ENCODE results near the gene GJC1.

The GJC1 gene

DNA sequence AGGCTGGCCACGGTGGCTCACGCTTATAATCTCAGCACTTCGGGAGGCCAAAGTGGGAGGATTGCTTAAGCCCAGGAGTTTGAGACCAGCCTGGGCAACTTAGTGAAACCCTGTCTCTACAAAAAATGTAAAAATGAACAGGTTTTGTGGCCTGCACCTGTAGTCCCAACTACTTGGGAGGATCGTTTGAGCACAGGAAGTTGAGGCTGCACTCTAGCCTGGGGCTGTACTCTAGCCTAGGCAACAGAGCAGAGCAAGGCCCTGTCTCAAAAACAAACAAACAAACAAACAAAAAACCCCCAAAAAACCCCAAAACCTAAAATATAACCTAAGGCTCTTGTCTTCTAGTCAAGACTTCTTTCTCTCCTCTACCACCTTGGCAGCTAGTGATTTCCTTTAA is 10.2 kb upstream of the GJC1 start:
- TF ChIP-seq, protein P1, sequence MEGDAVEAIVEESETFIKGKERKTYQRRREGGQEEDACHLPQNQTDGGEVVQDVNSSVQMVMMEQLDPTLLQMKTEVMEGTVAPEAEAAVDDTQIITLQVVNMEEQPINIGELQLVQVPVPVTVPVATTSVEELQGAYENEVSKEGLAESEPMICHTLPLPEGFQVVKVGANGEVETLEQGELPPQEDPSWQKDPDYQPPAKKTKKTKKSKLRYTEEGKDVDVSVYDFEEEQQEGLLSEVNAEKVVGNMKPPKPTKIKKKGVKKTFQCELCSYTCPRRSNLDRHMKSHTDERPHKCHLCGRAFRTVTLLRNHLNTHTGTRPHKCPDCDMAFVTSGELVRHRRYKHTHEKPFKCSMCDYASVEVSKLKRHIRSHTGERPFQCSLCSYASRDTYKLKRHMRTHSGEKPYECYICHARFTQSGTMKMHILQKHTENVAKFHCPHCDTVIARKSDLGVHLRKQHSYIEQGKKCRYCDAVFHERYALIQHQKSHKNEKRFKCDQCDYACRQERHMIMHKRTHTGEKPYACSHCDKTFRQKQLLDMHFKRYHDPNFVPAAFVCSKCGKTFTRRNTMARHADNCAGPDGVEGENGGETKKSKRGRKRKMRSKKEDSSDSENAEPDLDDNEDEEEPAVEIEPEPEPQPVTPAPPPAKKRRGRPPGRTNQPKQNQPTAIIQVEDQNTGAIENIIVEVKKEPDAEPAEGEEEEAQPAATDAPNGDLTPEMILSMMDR (IDR thresholded peaks at IDR 0.05; ENCODE audit: borderline replicate concordance, control extremely low read depth, extremely low read depth, insufficient read depth, missing control alignments), result no peak

DNA sequence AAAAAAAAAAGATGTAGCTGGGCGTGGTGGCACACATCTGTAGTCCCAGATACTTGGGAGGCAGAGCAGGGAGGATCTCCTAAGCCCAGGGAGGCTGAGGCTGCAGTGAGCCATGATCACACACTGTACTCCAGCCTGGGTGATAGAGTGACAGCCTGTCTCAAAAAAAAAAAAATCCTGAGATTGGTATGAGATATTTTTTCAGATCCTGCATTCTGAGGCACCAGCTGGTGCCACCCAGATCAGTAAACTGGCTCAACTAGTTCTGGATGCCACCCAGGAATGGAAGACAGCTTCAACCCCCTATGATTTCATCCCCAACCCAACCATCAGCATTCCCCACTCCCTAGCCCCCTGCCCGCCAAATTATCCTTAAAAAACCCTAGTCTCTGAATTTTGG is 7.1 kb upstream of the GJC1 start:
- TF ChIP-seq, protein P1 (IDR thresholded peaks at IDR 0.05; ENCODE audit: borderline replicate concordance, control extremely low read depth, extremely low read depth, insufficient read depth, missing control alignments), result no peak

More for the DNA sequence above, 10.2 kb upstream of the GJC1 start:
- in situ Hi-C loops (cut with MboI; ENCODE audit: low sequenced_read_pairs, unreplicated experiment), result no loop called here
- DNase-seq (ENCODE audit: low spot score), result no peak

DNA sequence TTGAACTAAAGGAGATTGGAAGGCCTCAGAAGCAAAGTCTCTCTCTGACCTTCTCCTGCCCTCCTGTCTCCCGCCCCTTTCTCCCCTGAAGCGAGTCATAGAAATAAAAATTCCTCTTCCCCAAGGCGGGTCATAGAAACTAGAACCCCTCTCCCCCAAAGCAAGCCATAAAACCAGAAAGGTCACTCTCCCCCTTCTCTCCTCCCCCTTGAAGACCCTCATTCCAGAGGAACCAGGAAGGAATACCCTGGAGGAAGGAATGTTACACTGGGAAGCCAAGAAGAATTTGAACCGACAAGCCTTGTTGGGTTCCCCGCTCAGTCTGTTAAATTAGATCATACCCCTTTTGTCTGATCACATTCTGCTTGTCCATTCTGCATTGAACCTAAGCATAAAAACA is 2.7 kb upstream of the GJC1 start:
- DNase-seq (ENCODE audit: low spot score), result no peak
- TF ChIP-seq, protein P1 (IDR thresholded peaks at IDR 0.05; ENCODE audit: borderline replicate concordance, control extremely low read depth, extremely low read depth, insufficient read depth, missing control alignments), result no peak
- in situ Hi-C loops (cut with MboI; ENCODE audit: low sequenced_read_pairs, unreplicated experiment), result no loop called here

More for the DNA sequence above, 7.1 kb upstream of the GJC1 start:
- DNase-seq (ENCODE audit: low spot score), result no peak
- in situ Hi-C loops (cut with MboI; ENCODE audit: low sequenced_read_pairs, unreplicated experiment), result no loop called here

DNA sequence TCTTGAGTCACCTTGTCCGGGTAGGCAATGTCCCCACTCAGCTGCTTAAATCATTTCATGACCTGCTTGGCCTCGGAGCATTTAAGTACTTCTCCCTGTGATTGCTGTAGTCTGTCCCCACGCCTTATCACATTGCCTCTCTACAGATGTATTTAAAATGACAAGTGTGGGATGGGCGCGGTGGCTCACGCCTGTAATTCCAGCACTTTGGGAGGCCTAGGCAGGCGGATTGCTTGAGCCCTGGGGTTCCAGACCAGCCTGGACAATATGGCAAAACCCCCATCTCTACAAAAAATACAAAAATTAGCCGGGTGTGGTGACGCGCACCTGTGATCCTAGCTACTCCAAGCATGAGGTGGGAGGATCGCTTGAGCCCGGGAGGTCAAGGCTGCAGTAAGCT is 1.3 kb upstream of the GJC1 start:
- TF ChIP-seq, protein P1 (IDR thresholded peaks at IDR 0.05; ENCODE audit: borderline replicate concordance, control extremely low read depth, extremely low read depth, insufficient read depth, missing control alignments), result no peak
- DNase-seq (ENCODE audit: low spot score), result no peak
- in situ Hi-C loops (cut with MboI; ENCODE audit: low sequenced_read_pairs, unreplicated experiment), result no loop called here

DNA sequence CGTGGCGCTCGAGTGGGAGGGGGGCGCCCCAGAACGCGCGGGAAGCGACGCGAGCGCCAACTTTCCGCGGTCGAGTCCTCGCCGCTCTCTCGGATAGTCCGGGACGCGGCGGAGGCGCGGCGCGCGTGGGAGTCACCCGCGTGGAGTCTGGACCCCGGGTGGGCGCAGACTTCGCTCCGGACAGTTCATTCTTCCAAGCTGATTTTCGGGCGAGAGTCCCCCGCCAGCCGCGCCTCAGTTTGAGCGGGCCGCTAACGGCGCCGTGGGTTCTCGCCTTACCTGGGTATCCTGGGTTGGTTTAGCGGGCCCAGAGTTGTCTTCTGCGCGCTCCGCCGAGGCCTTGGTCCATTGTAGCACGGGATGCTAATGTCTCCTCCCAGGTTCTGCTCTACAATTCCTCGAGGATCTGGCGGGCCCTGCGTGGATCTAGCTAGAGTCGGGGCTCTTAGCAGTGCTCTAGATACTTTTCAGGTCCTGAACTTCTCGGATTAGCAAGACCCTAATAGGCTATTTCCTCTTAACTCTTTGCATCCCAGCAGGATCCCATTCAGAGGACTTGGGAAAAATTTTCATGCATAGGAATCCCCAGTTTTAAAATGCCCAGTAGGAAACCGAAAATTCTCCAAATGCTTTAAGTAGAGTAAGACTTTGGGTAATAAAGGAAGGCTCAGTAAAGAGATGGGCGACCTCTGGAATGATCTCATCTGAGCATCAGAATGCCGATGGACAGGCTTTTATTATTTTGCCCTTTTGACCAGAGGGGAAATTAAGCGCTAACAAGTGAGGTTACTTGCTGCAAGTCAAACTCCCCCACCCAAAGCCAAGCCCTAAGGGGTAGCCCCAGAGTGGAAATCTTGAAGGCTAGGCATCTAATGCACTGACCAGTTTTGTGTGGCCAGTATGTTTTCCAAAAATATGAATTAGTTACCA is 537 bp upstream of the GJC1 start:
- TF ChIP-seq, protein P1 (IDR thresholded peaks at IDR 0.05; ENCODE audit: borderline replicate concordance, control extremely low read depth, extremely low read depth, insufficient read depth, missing control alignments), result no peak
- DNase-seq (ENCODE audit: low spot score), result peak; percentile 46
- in situ Hi-C loops (cut with MboI; ENCODE audit: low sequenced_read_pairs, unreplicated experiment), result no loop called here

DNA sequence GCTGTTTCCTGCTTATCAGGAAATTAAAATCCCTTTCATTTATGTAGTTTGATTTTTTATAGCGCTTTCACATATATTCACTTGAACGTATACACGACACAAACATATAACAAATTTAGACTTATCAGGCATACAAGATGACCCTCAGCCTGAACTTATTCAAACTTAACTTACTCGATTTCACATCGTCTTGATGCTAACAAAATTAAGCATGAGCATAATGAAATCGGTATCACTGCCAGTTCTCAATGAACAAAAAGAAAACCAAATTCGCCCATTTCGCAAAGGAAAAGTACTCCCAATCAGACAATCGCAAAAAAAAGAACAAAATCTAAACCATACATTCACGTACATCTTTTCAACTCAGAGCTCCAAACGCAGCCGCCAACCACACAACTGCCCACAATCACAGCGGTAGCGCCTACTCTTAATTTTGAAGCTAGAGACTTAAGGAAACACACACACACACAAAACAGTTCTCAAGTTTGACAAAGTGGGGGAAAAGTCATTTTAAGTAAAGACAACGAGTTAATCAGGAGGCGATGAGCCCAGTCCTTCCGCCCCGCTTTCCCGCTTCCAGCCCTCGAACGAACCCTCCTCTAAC is 1.1 kb downstream of the GJC1 start:
- no peak for DNase-seq (ENCODE audit: low spot score)
- in situ Hi-C loops (cut with MboI; ENCODE audit: low sequenced_read_pairs, unreplicated experiment), result no loop called here
- TF ChIP-seq, protein P1 (IDR thresholded peaks at IDR 0.05; ENCODE audit: borderline replicate concordance, control extremely low read depth, extremely low read depth, insufficient read depth, missing control alignments), result no peak

Data from GM13976 (cell line).